ENCODE measurements around the gene TEX52. TPM values are rescaled to one million over a fixed set of nuclear protein-coding genes. Genes with fewer than 3 reads are reported as not detected.

The TEX52 gene
- total RNA-seq (2022) (0.34 TPM in 1 of 2 replicates, not detected in the other), Bru-seq, nascent RNA (percentile 32 among the genes with signal in this experiment), BruChase-seq, experiment 1, labeled RNA remaining after a 2-hour chase (percentile 26 among the genes with signal in this experiment), BruChase-seq, experiment 2, labeled RNA remaining after a 6-hour chase (percentile 25 among the genes with signal in this experiment)
- long read RNA-seq, result 0 reads

GRCh38 chr12:2857021-2857431 is at the start of gene TEX52:
TEX52 (minus strand) TSS chr12:2857039; CDS start chr12:2857026, 13 bp downstream.
- H3K9me3 ChIP-seq, result no peaks in the 10 kb centered on the region
- Mint-ChIP-seq H3K9me3 (ENCODE audit: unreplicated experiment) (no peaks in the 10 kb centered on the region), H3K36me3 (ENCODE audit: insufficient read depth, unreplicated experiment) (peaks cover 69% of the 10 kb centered on the region), H3K27ac (ENCODE audit: unreplicated experiment) (peak within 1 kb of the TSS; percentile 58), H3K27me3 (ENCODE audit: insufficient read depth, unreplicated experiment) (no peaks in the 10 kb centered on the region), H3K4me3 (ENCODE audit: unreplicated experiment) (no peak within 1 kb of the TSS), H3K4me1 (ENCODE audit: low read depth, unreplicated experiment) (peaks cover 22% of the 10 kb centered on the region)
- no peaks in the 10 kb centered on the region; the same call in 1 of the 2 replicates for H3K36me3 ChIP-seq (ENCODE audit: control insufficient read depth, insufficient read depth, low read length)
- intact Hi-C loops (cut with micrococcal nuclease; ENCODE audit: unreplicated experiment), result no loop called here
- peaks cover 10% of the 10 kb centered on the region for H3K4me1 ChIP-seq
- CTCF ChIA-PET, result interaction anchor here (0.6 to 1.2 kb wide), 3 partner anchors 12 to 180 kb away, joined by 3 to 5 read pairs (median 3); no protein-coding TSS in a partner anchor
- DNase-seq, result peak; percentile 83 to 88
- no peak within 1 kb of the TSS for H3K4me3 ChIP-seq (ENCODE audit: low read depth, low read length)
- no peaks in the 10 kb centered on the region for H3K27me3 ChIP-seq (replicated peaks; ENCODE audit: control insufficient read depth, insufficient read depth, low read length)
- no peak for TF ChIP-seq CTCF (IDR thresholded peaks at IDR 0.05; ENCODE audit: insufficient read depth in 1 of 2, low read depth in 1 of 2, low read length in 1 of 2, severe bottlenecking in 1 of 2, unreplicated experiment in 1 of 2)
- POLR2A ChIA-PET, result interaction anchor here (0.6 to 1.1 kb wide), 4 partner anchors 14 to 62 kb away, joined by 3 to 8 read pairs (median 4); partner anchors contain the start of genes FKBP4, FOXM1, RHNO1 and TULP3
- BruUV-seq (replicated peaks), result no TSS peak

GRCh38 chr12:2904260-2904659 is 47.4 kb upstream of the TEX52 start:
- H3K4me1 ChIP-seq, result no peaks in the 10 kb centered on the region
- POLR2A ChIA-PET, result no interaction called here
- Mint-ChIP-seq H3K4me1 (ENCODE audit: low read depth, unreplicated experiment) (no peaks in the 10 kb centered on the region), H3K27ac (ENCODE audit: unreplicated experiment) (no peak overlapping the region), H3K9me3 (ENCODE audit: unreplicated experiment) (no peaks in the 10 kb centered on the region), H3K4me3 (ENCODE audit: unreplicated experiment) (no peak overlapping the region), H3K27me3 (ENCODE audit: insufficient read depth, unreplicated experiment) (no peaks in the 10 kb centered on the region), H3K36me3 (ENCODE audit: insufficient read depth, unreplicated experiment) (no peaks in the 10 kb centered on the region)
- no peak for DNase-seq
- no TSS peak for BruUV-seq (replicated peaks)
- no peaks in the 10 kb centered on the region for H3K9me3 ChIP-seq
- intact Hi-C loops (cut with micrococcal nuclease; ENCODE audit: unreplicated experiment), result no loop called here
- H3K4me3 ChIP-seq (ENCODE audit: low read depth, low read length), result no peak overlapping the region
- CTCF ChIA-PET, result no interaction called here
- TF ChIP-seq CTCF (IDR thresholded peaks at IDR 0.05; ENCODE audit: insufficient read depth in 1 of 2, low read depth in 1 of 2, low read length in 1 of 2, severe bottlenecking in 1 of 2, unreplicated experiment in 1 of 2), result no peak
- no peaks in the 10 kb centered on the region for H3K27me3 ChIP-seq (replicated peaks; ENCODE audit: control insufficient read depth, insufficient read depth, low read length)
- H3K36me3 ChIP-seq (ENCODE audit: control insufficient read depth, insufficient read depth, low read length), result no peaks in the 10 kb centered on the region

- BruUV-seq (replicated peaks), result no TSS peak
- Histone ChIP-seq H3K27me3 (replicated peaks; ENCODE audit: control insufficient read depth, insufficient read depth, low read length) (no peaks in the 10 kb centered on the region), H3K9me3 (no peaks in the 10 kb centered on the region), H3K4me1 (no peaks in the 10 kb centered on the region), H3K4me3 (ENCODE audit: low read depth, low read length) (no peak overlapping the region), H3K36me3 (ENCODE audit: control insufficient read depth, insufficient read depth, low read length) (no peaks in the 10 kb centered on the region)
- no peaks in the 10 kb centered on the region for H3K9me3 Mint-ChIP-seq (ENCODE audit: unreplicated experiment)
- ChIA-PET POLR2A (no interaction called here), CTCF (no interaction called here)
- H3K4me1 Mint-ChIP-seq (ENCODE audit: low read depth, unreplicated experiment), result no peaks in the 10 kb centered on the region
- no peak overlapping the region for H3K4me3 Mint-ChIP-seq (ENCODE audit: unreplicated experiment)
- H3K27me3 Mint-ChIP-seq (ENCODE audit: insufficient read depth, unreplicated experiment), result no peaks in the 10 kb centered on the region
- no peak for DNase-seq
- no peak for TF ChIP-seq CTCF (IDR thresholded peaks at IDR 0.05; ENCODE audit: insufficient read depth in 1 of 2, low read depth in 1 of 2, low read length in 1 of 2, severe bottlenecking in 1 of 2, unreplicated experiment in 1 of 2)
- H3K36me3 Mint-ChIP-seq (ENCODE audit: insufficient read depth, unreplicated experiment), result no peaks in the 10 kb centered on the region
- H3K27ac Mint-ChIP-seq (ENCODE audit: unreplicated experiment), result no peak overlapping the region
- intact Hi-C loops (cut with micrococcal nuclease; ENCODE audit: unreplicated experiment), result no loop called here
Measured at GRCh38 chr12:2902272-2902880, 45.5 kb upstream of the TEX52 start.
